Measurements from ENCODE around the gene RGS14.

DNA sequence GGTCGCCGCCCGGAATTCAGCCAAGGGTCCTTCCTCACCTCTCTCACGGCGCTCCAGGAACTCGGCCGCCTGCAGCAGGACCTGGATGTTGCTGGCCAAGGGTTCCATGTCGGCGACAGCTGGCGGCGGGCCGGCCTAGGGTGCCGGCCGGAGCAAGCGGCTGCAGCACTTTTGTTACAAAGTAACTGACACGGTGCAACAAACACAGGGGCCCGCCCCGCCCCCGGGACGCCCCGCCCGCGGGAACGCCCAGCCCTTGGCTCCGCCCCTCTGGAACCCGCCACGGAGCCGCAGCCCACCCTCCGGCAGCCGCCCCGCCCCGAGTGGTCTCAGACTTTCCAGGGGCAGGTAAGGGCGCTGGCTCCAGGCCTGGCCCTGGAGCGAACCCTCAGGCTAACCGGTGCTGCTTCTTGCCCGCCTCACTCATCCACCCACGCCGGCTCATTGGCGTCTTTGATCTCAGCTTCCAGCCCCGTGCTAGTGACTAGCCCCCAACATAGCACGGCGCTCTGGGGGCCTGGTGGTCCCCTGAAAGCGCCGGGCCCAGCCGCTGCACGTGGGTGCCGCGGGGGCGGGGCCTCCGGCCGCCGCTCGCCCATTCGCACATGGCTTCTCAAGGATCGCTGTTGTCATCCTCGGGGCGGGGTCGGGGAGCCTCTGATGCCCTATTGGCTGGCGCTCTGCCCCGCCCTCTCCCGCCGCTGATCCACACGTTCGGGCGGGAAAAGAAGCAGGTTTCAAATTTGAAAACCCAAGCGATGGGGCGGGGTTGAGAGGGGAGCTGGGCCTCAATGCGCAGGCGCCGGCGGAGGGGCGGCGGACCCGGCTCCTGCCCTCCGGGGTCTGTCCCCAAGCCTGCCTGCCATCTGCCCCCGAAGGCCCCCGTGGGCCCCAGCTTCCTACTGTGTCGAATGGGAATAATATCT, 45.7 kb upstream of the RGS14 start, which contains the start of gene MXD3:
- TF ChIP-seq, protein P1, sequence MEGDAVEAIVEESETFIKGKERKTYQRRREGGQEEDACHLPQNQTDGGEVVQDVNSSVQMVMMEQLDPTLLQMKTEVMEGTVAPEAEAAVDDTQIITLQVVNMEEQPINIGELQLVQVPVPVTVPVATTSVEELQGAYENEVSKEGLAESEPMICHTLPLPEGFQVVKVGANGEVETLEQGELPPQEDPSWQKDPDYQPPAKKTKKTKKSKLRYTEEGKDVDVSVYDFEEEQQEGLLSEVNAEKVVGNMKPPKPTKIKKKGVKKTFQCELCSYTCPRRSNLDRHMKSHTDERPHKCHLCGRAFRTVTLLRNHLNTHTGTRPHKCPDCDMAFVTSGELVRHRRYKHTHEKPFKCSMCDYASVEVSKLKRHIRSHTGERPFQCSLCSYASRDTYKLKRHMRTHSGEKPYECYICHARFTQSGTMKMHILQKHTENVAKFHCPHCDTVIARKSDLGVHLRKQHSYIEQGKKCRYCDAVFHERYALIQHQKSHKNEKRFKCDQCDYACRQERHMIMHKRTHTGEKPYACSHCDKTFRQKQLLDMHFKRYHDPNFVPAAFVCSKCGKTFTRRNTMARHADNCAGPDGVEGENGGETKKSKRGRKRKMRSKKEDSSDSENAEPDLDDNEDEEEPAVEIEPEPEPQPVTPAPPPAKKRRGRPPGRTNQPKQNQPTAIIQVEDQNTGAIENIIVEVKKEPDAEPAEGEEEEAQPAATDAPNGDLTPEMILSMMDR (conservative IDR thresholded peaks at IDR 0.05; ENCODE audit: low read length) = no peak
- TF ChIP-seq EZH2phosphoT487 (IDR thresholded peaks at IDR 0.05; ENCODE audit: borderline replicate concordance, low read depth, low read length) = no peak
